ENCODE data around the gene NT5C2. TPM values are rescaled to one million over a fixed set of nuclear protein-coding genes. Genes with fewer than 3 reads are reported as not detected.
"Not testable (repeated sequence)": the region's sequence is repeated elsewhere in the genome, so short reads cannot be mapped to it uniquely, and the experiment has no call there.

Gene NT5C2
- polyA plus RNA-seq, 1 donor: 134 TPM

- DNase-seq (ENCODE audit: low read depth): not testable (repeated sequence)
Observed at GRCh38 chr10:103163766-103164403, 29.2 kb downstream of the NT5C2 start.

- DNase-seq (ENCODE audit: low read depth): no peak
Observed at GRCh38 chr10:103157246-103157645, 35.8 kb downstream of the NT5C2 start.

GRCh38 chr10:103155471-103156085 is 37.5 kb downstream of the NT5C2 start:
- DNase-seq (ENCODE audit: low read depth): no peak

- DNase-seq (ENCODE audit: low read depth): peak; percentile 67
Observed at GRCh38 chr10:103154521-103155299, 38.4 kb downstream of the NT5C2 start.

- DNase-seq (ENCODE audit: low read depth): no peak
Observed at GRCh38 chr10:103153302-103154197, 39.5 kb downstream of the NT5C2 start.

- no peak for DNase-seq (ENCODE audit: low read depth)
Observed at GRCh38 chr10:103149991-103150622, 43.0 kb downstream of the NT5C2 start.

- no peak for DNase-seq (ENCODE audit: low read depth)
Observed at GRCh38 chr10:103147645-103148044, 45.4 kb downstream of the NT5C2 start.

- DNase-seq (ENCODE audit: low read depth): no peak
Observed at GRCh38 chr10:103145860-103146466, 47.1 kb downstream of the NT5C2 start.

- no peak for DNase-seq (ENCODE audit: low read depth)
Observed at GRCh38 chr10:103145046-103145445, 48.0 kb downstream of the NT5C2 start.

GRCh38 chr10:103144041-103144440 is 49.0 kb downstream of the NT5C2 start:
- DNase-seq (ENCODE audit: low read depth): no peak

- not testable (repeated sequence) for DNase-seq (ENCODE audit: low read depth)
Observed at GRCh38 chr10:103143641-103144040, 49.4 kb downstream of the NT5C2 start.

- no peak for DNase-seq (ENCODE audit: low read depth)
Observed at GRCh38 chr10:103141950-103142349, 51.1 kb downstream of the NT5C2 start.

- no peak for DNase-seq (ENCODE audit: low read depth)
Observed at GRCh38 chr10:103140469-103140868, 52.6 kb downstream of the NT5C2 start.

- DNase-seq (ENCODE audit: low read depth): no peak
Observed at GRCh38 chr10:103139803-103140202, 53.3 kb downstream of the NT5C2 start.

GRCh38 chr10:103135168-103135567 is 57.9 kb downstream of the NT5C2 start:
- DNase-seq (ENCODE audit: low read depth): not testable (repeated sequence)

- no peak for DNase-seq (ENCODE audit: low read depth)
Observed at GRCh38 chr10:103130910-103131309, 62.2 kb downstream of the NT5C2 start.

- DNase-seq (ENCODE audit: low read depth): not testable (repeated sequence)
Observed at GRCh38 chr10:103130180-103130579, 62.9 kb downstream of the NT5C2 start.

GRCh38 chr10:103127241-103127640 is 65.8 kb downstream of the NT5C2 start:
- DNase-seq (ENCODE audit: low read depth): no peak

- no peak for DNase-seq (ENCODE audit: low read depth)
Observed at GRCh38 chr10:103125323-103126267, 67.5 kb downstream of the NT5C2 start.

Data from forelimb muscle (tissue), 1 donor.